Adrenal gland (tissue), 5 donors: Measurements from ENCODE around the gene SLC7A6.

Source experiments
- POLR2A ChIP-seq, 2 donors: fragments of 450-650 bp; IDR thresholded peaks; one replicate each; pipeline ENCODE4 v1.6.1; 2017; ENCODE audit warnings: antibody characterized with exemption in 2 of 2, mild to moderate bottlenecking in 2 of 2, moderate library complexity in 1 of 2
- TF ChIP-seq, protein P1 (sequence below), 6 experiments: fragments of 450-650 bp in 4 of 6; fragments of 200-600 bp in 2 of 6; sonication (generic) in 1 of 6; IDR thresholded peaks; 1 replicate in 5 of 6; 2 replicates in 1 of 6; pipeline versions ENCODE4 v1.5.1 to v1.8.0; 2016 to 2021; ENCODE audit warnings: antibody characterized with exemption in 6 of 6, mild to moderate bottlenecking in 2 of 6, moderate library complexity in 1 of 6
- donor health status: DM: no; HTN: no; CAD: no.

DNA sequence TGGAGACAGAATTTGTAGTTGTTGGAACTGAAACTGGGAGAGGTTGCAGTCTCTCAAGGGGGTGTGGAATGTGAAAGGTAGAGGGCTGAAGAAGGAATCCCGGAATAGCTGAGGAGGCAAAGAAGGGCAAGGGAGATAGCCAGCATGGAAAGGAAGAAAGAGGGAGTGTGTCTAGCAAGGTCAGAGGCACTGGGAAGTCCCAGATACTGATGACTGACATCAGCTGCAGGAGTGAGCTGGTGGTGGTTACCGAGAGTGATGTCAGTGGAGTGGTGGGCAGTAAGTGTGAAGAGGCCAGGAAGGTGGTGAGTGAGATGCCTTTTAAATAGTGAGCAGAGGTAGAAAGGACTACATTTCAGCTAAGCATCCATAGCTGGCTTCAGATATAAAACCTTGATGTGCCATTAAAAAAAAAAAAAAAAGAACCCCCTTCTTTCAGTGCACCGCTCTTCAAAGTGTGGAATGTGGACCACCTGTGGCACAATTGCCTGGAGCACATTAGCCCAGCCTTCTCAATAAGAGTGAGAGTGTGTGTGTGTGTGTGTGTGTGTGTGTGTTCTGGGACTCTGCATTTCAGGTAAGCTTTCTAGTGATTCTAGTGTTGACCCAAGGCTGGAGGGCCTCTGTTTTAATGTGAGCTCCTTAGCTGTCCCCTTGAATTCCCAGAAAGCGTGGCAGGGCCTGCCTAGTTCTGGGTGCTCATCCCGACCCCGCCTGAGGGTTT lies 55.0 kb downstream of the SLC7A6 start:
- TF ChIP-seq, protein P1, sequence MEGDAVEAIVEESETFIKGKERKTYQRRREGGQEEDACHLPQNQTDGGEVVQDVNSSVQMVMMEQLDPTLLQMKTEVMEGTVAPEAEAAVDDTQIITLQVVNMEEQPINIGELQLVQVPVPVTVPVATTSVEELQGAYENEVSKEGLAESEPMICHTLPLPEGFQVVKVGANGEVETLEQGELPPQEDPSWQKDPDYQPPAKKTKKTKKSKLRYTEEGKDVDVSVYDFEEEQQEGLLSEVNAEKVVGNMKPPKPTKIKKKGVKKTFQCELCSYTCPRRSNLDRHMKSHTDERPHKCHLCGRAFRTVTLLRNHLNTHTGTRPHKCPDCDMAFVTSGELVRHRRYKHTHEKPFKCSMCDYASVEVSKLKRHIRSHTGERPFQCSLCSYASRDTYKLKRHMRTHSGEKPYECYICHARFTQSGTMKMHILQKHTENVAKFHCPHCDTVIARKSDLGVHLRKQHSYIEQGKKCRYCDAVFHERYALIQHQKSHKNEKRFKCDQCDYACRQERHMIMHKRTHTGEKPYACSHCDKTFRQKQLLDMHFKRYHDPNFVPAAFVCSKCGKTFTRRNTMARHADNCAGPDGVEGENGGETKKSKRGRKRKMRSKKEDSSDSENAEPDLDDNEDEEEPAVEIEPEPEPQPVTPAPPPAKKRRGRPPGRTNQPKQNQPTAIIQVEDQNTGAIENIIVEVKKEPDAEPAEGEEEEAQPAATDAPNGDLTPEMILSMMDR (IDR thresholded peaks at IDR 0.05), result no peak
- TF ChIP-seq POLR2A (IDR thresholded peaks at IDR 0.05), result no peak
